ENCODE results near the gene CEP131. TPM values are rescaled to one million over a fixed set of nuclear protein-coding genes. Genes with fewer than 3 reads are reported as not detected.
A peak's percentile ranks its signal among the peaks of the same experiment; 100 is the strongest.

CEP131 gene
- total RNA-seq, 5 donors from 2014 or later (not counting 1 experiment from before 2014, with no cell fraction given) = 9.0 to 15.8 (median 11.2) TPM

DNA sequence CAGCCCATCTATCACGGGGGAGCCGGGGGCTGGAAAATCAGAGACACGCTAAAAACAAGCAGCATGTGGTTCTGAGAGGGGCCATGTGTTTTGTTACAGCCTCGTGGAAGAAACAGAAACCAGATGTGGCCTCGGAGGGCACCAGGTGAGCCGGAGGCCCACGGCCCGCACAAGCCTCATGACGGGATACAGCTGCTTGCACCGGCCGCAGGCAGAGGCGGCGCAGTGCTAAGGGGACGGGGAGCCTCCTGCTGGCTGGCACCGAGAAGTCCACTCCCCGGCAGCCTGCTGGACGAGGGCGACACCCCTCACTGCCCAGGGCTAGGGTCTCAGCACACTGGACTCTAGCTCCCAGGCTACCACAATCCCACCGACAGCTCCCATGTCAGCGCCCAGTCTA, 35.5 kb upstream of the CEP131 start:
- Histone ChIP-seq H3K36me3 (ENCODE audit: control insufficient read depth in 2 of 2, extremely low read depth in 1 of 2, insufficient read depth in 1 of 2, low read length in 1 of 2) (peaks cover 27 to 63% of the 10 kb centered on the region in 2 donors), H3K4me1 (ENCODE audit: control insufficient read depth in 1 of 2, extremely low read depth in 1 of 2, insufficient read depth in 2 of 2, low read length in 2 of 2) (peaks cover 0 to 5% of the 10 kb centered on the region in 2 experiments), H3K27ac (ENCODE audit: low read length) (no peak overlapping the region), H3K27me3 (replicated peaks in 1 of 2; ENCODE audit: control insufficient read depth in 2 of 2, extremely low read depth in 1 of 2, insufficient read depth in 2 of 2, low read length in 1 of 2) (no peaks in the 10 kb centered on the region), H3K9me3 (no peaks in the 10 kb centered on the region), H3K4me3 (ENCODE audit: control insufficient read depth in 1 of 2, extremely low read depth in 1 of 2, low read length in 1 of 2) (no peak overlapping the region)
- Mint-ChIP-seq H3K27ac (no peak overlapping the region), H3K27me3 (no peaks in the 10 kb centered on the region), H3K4me3 (no peak overlapping the region), H3K4me1 (peaks cover 4 to 9% (median 6%) of the 10 kb centered on the region in 3 donors), H3K9me3 (no peaks in the 10 kb centered on the region), H3K36me3 (peaks cover 16% of the 10 kb centered on the region)
- POLR2A ChIA-PET = no interaction called here
- DNase-seq = no peak
- no peak for ATAC-seq (replicated peaks in 1 of 4)
- CTCF ChIA-PET = interaction anchor here in 1 of 2 donors (0.6 kb wide), 1 partner anchor 32 kb away, joined by 4 read pairs; no protein-coding TSS in a partner anchor
- 95% methylated on average over 19 of the region's 20 CpGs for WGBS (ENCODE audit: insufficient coverage)

DNA sequence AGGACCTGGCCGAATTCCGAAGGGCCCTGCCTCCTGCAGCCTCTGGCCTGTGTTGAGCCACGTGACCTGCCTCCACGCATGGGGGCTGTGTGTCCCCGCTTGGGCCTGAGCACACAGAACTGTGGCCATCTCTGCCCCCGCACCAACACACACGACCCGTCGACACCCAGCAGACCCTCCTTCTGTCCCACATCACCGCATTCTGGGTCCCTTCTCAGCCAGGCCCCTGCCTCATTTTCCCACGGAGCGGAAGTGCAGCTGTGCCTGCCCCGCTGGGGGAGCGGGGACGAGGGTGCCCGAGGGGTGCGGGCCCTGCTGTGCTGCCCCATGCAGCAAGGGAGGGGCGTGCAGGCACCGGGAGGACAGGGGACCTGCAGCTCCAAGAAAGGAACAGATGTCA, 34.8 kb upstream of the CEP131 start:
- Histone ChIP-seq H3K27me3 (replicated peaks in 1 of 2; ENCODE audit: control insufficient read depth in 2 of 2, extremely low read depth in 1 of 2, insufficient read depth in 2 of 2, low read length in 1 of 2) (no peaks in the 10 kb centered on the region), H3K9me3 (no peaks in the 10 kb centered on the region), H3K36me3 (ENCODE audit: control insufficient read depth in 2 of 2, extremely low read depth in 1 of 2, insufficient read depth in 1 of 2, low read length in 1 of 2) (peaks cover 24 to 58% of the 10 kb centered on the region in 2 donors), H3K4me1 (ENCODE audit: control insufficient read depth in 1 of 2, extremely low read depth in 1 of 2, insufficient read depth in 2 of 2, low read length in 2 of 2) (peaks cover 0 to 10% of the 10 kb centered on the region in 2 experiments), H3K4me3 (ENCODE audit: control insufficient read depth in 1 of 2, extremely low read depth in 1 of 2, low read length in 1 of 2) (no peak overlapping the region), H3K27ac (ENCODE audit: low read length) (no peak overlapping the region)
- 95% methylated on average over 16 of the region's 19 CpGs for WGBS (ENCODE audit: insufficient coverage)
- H3K36me3 Mint-ChIP-seq = peaks cover 16% of the 10 kb centered on the region
- H3K27ac Mint-ChIP-seq = no peak overlapping the region
- H3K9me3 Mint-ChIP-seq = no peaks in the 10 kb centered on the region
- H3K4me1 Mint-ChIP-seq = peaks cover 7 to 13% (median 9%) of the 10 kb centered on the region in 3 donors
- no peak overlapping the region for H3K4me3 Mint-ChIP-seq
- no peak for DNase-seq
- POLR2A ChIA-PET = no interaction called here
- CTCF ChIA-PET = no interaction called here
- no peak for ATAC-seq (replicated peaks in 1 of 4)
- H3K27me3 Mint-ChIP-seq = no peaks in the 10 kb centered on the region

DNA sequence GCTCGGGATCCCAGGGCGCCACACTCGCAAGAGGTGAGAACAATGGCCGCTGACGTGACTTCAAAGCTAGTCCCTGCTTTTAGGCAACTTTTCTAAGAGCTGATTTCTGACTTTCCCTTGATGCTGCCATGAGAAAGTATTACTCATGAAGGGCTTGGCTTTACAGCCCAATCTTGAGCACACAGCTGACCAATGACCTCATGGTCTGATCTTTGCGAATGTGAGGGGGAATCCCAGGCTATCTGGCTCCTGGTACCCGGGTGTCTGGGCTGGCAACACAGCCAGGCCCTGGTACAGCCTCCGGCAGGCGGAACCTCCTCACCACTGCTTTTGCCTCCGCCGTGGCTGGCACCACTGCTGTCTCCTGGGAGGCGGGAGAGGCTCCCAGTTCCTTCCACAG, 33.9 kb upstream of the CEP131 start:
- Histone ChIP-seq H3K36me3 (ENCODE audit: control insufficient read depth in 2 of 2, extremely low read depth in 1 of 2, insufficient read depth in 1 of 2, low read length in 1 of 2) (peaks cover 20 to 58% of the 10 kb centered on the region in 2 donors), H3K4me3 (ENCODE audit: control insufficient read depth in 1 of 2, extremely low read depth in 1 of 2, low read length in 1 of 2) (no peak overlapping the region), H3K27ac (ENCODE audit: low read length) (no peak overlapping the region), H3K9me3 (no peaks in the 10 kb centered on the region), H3K4me1 (ENCODE audit: control insufficient read depth in 1 of 2, extremely low read depth in 1 of 2, insufficient read depth in 2 of 2, low read length in 2 of 2) (peaks cover 0 to 18% of the 10 kb centered on the region in 2 experiments), H3K27me3 (replicated peaks in 1 of 2; ENCODE audit: control insufficient read depth in 2 of 2, extremely low read depth in 1 of 2, insufficient read depth in 2 of 2, low read length in 1 of 2) (no peaks in the 10 kb centered on the region)
- Mint-ChIP-seq H3K36me3 (peaks cover 14% of the 10 kb centered on the region), H3K9me3 (no peaks in the 10 kb centered on the region), H3K27ac (no peak overlapping the region), H3K4me1 (peaks cover 7 to 13% (median 9%) of the 10 kb centered on the region in 3 donors), H3K4me3 (no peak overlapping the region), H3K27me3 (no peaks in the 10 kb centered on the region)
- CTCF ChIA-PET = no interaction called here
- POLR2A ChIA-PET = no interaction called here
- 90% methylated on average over 11 of the region's 12 CpGs for WGBS (ENCODE audit: insufficient coverage)
- no peak for DNase-seq
- no peak for ATAC-seq (replicated peaks in 1 of 4)

DNA sequence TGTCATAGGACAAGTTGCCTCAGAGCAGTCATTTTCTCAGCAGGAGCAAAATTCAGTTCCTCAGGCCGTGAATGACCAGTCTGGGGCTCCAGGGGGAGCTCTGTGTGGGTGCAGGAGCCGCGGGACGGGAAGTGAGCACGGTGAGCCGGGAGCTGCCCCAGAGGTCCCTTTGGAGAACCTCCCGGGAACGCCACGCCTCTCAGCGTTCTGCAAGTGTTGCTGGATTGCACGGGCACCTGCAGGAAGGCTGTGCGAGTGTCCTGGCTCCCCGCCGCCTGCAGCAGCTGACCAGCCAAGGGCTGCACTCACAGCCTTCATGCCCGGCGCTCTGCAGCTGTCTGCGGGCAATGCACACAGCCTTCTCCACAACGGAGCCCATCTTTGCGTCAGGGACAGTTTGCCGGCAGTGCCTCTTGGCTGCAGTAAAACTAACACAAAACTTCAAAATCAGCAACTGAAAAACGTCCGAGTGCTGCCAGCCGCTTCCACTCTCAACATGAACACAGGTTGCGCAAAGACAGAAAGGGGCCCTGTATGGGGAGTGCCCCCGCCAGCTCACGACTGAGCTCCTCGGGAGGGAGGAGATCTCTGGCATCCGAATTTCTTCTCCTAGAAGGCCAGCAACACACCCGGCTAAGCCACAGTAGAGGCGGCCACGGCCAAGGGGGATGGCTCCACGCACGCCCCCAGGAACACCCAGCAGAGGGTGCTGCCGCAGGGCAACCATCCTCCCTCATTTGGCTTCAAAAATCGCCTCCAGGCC, 32.4 kb upstream of the CEP131 start:
- H3K4me1 ChIP-seq (ENCODE audit: control insufficient read depth in 1 of 2, extremely low read depth in 1 of 2, insufficient read depth in 2 of 2, low read length in 2 of 2) = peaks cover 0 to 26% of the 10 kb centered on the region in 2 experiments
- no peak overlapping the region for H3K4me3 ChIP-seq (ENCODE audit: control insufficient read depth in 1 of 2, extremely low read depth in 1 of 2, low read length in 1 of 2)
- H3K27me3 ChIP-seq (replicated peaks in 1 of 2; ENCODE audit: control insufficient read depth in 2 of 2, extremely low read depth in 1 of 2, insufficient read depth in 2 of 2, low read length in 1 of 2) = no peaks in the 10 kb centered on the region
- 88% methylated on average over 34 of the region's 35 CpGs for WGBS (ENCODE audit: insufficient coverage)
- Mint-ChIP-seq H3K27me3 (no peaks in the 10 kb centered on the region), H3K9me3 (no peaks in the 10 kb centered on the region), H3K4me1 (peaks cover 7 to 13% (median 9%) of the 10 kb centered on the region in 3 donors), H3K36me3 (peaks cover 17% of the 10 kb centered on the region), H3K4me3 (no peak overlapping the region), H3K27ac (no peak overlapping the region)
- peaks cover 22 to 56% of the 10 kb centered on the region in 2 donors for H3K36me3 ChIP-seq (ENCODE audit: control insufficient read depth in 2 of 2, extremely low read depth in 1 of 2, insufficient read depth in 1 of 2, low read length in 1 of 2)
- no peak for ATAC-seq (replicated peaks in 1 of 4)
- no peak for DNase-seq
- H3K27ac ChIP-seq (ENCODE audit: low read length) = no peak overlapping the region
- POLR2A ChIA-PET = no interaction called here
- H3K9me3 ChIP-seq = no peaks in the 10 kb centered on the region
- CTCF ChIA-PET = interaction anchor here in 1 of 2 donors (0.6 to 1.2 kb wide), 2 partner anchors 230 to 270 kb away, joined by 3 to 6 read pairs; no protein-coding TSS in a partner anchor

DNA sequence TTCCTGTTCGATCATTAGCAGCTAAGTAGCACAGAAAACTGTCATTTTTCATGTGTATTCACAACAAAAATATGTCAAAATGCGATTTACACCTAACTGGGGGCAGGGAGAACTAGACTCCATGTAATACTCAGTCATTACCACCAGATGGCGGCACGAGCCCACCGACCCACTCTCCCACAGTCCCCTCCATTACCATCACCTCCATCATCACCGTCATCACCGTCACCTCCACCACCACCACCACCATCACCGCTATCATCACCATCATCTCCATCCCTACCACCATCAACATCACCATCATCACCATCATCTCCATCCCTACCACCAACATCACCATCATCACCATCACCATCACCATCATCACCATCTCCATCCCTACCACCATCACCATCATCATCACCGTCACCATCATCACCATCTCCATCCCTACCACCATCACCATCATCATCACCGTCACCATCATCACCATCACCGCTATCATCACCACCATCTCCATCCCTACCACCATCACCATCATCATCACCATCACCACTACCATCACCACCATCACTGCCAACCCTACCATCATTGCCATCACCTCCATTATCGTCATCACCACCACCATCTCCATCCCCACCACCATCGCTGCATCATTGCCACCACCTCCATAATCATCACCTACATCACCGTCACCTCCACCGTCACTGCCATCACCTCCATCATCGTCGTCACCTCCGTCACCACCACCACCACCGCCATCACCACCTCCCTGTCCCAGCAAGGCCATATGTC, 30.8 kb upstream of the CEP131 start:
- Histone ChIP-seq H3K36me3 (ENCODE audit: control insufficient read depth in 2 of 2, extremely low read depth in 1 of 2, insufficient read depth in 1 of 2, low read length in 1 of 2) (peaks cover 18 to 50% of the 10 kb centered on the region in 2 donors), H3K27me3 (replicated peaks in 1 of 2; ENCODE audit: control insufficient read depth in 2 of 2, extremely low read depth in 1 of 2, insufficient read depth in 2 of 2, low read length in 1 of 2) (no peaks in the 10 kb centered on the region), H3K4me1 (ENCODE audit: control insufficient read depth in 1 of 2, extremely low read depth in 1 of 2, insufficient read depth in 2 of 2, low read length in 2 of 2) (peaks cover 0 to 27% of the 10 kb centered on the region in 2 experiments), H3K4me3 (ENCODE audit: control insufficient read depth in 1 of 2, extremely low read depth in 1 of 2, low read length in 1 of 2) (no peak overlapping the region), H3K9me3 (no peaks in the 10 kb centered on the region), H3K27ac (ENCODE audit: low read length) (no peak overlapping the region)
- WGBS (ENCODE audit: insufficient coverage) = 62% methylated on average over 15 of the region's 19 CpGs
- Mint-ChIP-seq H3K27ac (no peak overlapping the region), H3K27me3 (no peaks in the 10 kb centered on the region), H3K9me3 (no peaks in the 10 kb centered on the region), H3K4me3 (no peak overlapping the region), H3K36me3 (peaks cover 13% of the 10 kb centered on the region), H3K4me1 (peaks cover 7 to 13% (median 9%) of the 10 kb centered on the region in 3 donors)
- ChIA-PET CTCF (interaction anchor here in 1 of 2 donors (1.1 kb wide), 1 partner anchor 231 kb away, joined by 7 read pairs; no protein-coding TSS in a partner anchor), POLR2A (no interaction called here)
- peak; percentile 70 to 78 (median 72) for ATAC-seq (replicated peaks in 1 of 4)
- peak in 33 of 35 experiments; percentile 19 to 80 (median 55) for DNase-seq

DNA sequence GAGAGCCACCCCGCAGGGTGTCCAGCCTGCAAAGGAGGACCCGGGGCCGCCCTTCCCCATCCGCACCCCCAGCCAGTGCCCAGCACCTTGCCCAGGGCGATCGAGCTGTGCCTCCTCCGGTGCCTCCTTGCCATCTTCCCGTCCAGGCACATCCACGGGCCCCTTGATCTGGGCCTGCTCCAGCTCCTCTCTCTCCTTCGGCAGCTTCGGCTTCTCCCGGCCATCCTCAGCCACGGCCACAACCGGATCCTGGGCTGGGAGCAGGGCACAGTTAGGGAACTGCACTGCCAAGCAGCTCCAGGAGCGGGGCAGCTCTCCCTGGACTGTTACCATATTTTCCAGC, 30.2 kb upstream of the CEP131 start:
- peak in 1 of 4 experiments; percentile 7 for ATAC-seq (replicated peaks in 1 of 4)

More for the DNA sequence above, 30.2 kb upstream of the CEP131 start:
- Mint-ChIP-seq H3K9me3 (no peaks in the 10 kb centered on the region), H3K4me1 (peaks cover 7 to 13% (median 9%) of the 10 kb centered on the region in 3 donors), H3K4me3 (no peak overlapping the region), H3K27ac (no peak overlapping the region), H3K36me3 (peaks cover 13% of the 10 kb centered on the region), H3K27me3 (no peaks in the 10 kb centered on the region)
- Histone ChIP-seq H3K27me3 (replicated peaks in 1 of 2; ENCODE audit: control insufficient read depth in 2 of 2, extremely low read depth in 1 of 2, insufficient read depth in 2 of 2, low read length in 1 of 2) (no peaks in the 10 kb centered on the region), H3K27ac (ENCODE audit: low read length) (no peak overlapping the region), H3K4me1 (ENCODE audit: control insufficient read depth in 1 of 2, extremely low read depth in 1 of 2, insufficient read depth in 2 of 2, low read length in 2 of 2) (peaks cover 0 to 27% of the 10 kb centered on the region in 2 experiments), H3K36me3 (ENCODE audit: control insufficient read depth in 2 of 2, extremely low read depth in 1 of 2, insufficient read depth in 1 of 2, low read length in 1 of 2) (peaks cover 15 to 45% of the 10 kb centered on the region in 2 donors), H3K9me3 (no peaks in the 10 kb centered on the region), H3K4me3 (ENCODE audit: control insufficient read depth in 1 of 2, extremely low read depth in 1 of 2, low read length in 1 of 2) (no peak overlapping the region)
- ChIA-PET POLR2A (no interaction called here), CTCF (interaction anchor here in 1 of 2 donors (1.1 kb wide), 1 partner anchor 232 kb away, joined by 7 read pairs; no protein-coding TSS in a partner anchor)
- DNase-seq = no peak
- WGBS (ENCODE audit: insufficient coverage) = 93% methylated on average over 15 of the region's 15 CpGs
